Hepatocyte (in vitro differentiated cells): ENCODE data around the gene SLCO3A1.

Source experiments
- CTCF ChIP-seq: fragments of 200-600 bp; sonication (generic); IDR thresholded peaks from 2 replicates; pipeline ENCODE4 v1.5.1; 2016; ENCODE audit warnings: antibody characterized with exemption, mild to moderate bottlenecking; ENCODE audit not compliant: poor library complexity
- EZH2phosphoT487 ChIP-seq: fragments of 200-600 bp; sonication (generic); IDR thresholded peaks from one replicate; pipeline ENCODE4 v1.6.1; 2018; ENCODE audit warnings: antibody characterized with exemption, mild to moderate bottlenecking, low read depth, moderate library complexity; ENCODE audit not compliant: unreplicated experiment, severe bottlenecking

GRCh38 chr15:92120094-92120795 is 266.7 kb downstream of the SLCO3A1 start:
- TF ChIP-seq CTCF (no peak), EZH2phosphoT487 (no peak)
